Measurements from ENCODE around the gene NR1D2. TPM values are rescaled to one million over a fixed set of nuclear protein-coding genes. Genes with fewer than 3 reads are reported as not detected.
"Not testable (repeated sequence)": the region's sequence is repeated elsewhere in the genome, so short reads cannot be mapped to it uniquely, and the experiment has no call there.

The NR1D2 gene
- total RNA-seq, 1 donor from 2014 or later, result 28.9 TPM

GRCh38 chr3:24005669-24006068, 60.6 kb downstream of the NR1D2 start:
- no peak for DNase-seq

- not testable (repeated sequence) for DNase-seq
These were observed 65.7 kb downstream of the NR1D2 start for GRCh38 chr3:24010834-24011233.

- DNase-seq, result no peak
These were observed 67.6 kb downstream of the NR1D2 start for GRCh38 chr3:24012589-24013269.

- DNase-seq, result peak; percentile 26
These were observed 72.2 kb downstream of the NR1D2 start for GRCh38 chr3:24017305-24017704.

GRCh38 chr3:24018784-24019570, 73.9 kb downstream of the NR1D2 start:
- DNase-seq, result no peak

- no peak for DNase-seq
These were observed 74.5 kb downstream of the NR1D2 start for GRCh38 chr3:24019585-24019984.

- no peak for DNase-seq
These were observed 75.1 kb downstream of the NR1D2 start for GRCh38 chr3:24020036-24020691.

- no peak for DNase-seq
These were observed 78.1 kb downstream of the NR1D2 start for GRCh38 chr3:24023197-24023596.

- DNase-seq, result no peak
These were observed 80.7 kb downstream of the NR1D2 start for GRCh38 chr3:24025805-24026204.

- not testable (repeated sequence) for DNase-seq
These were observed 81.6 kb downstream of the NR1D2 start for GRCh38 chr3:24026665-24027064.

GRCh38 chr3:24027946-24028345, 82.9 kb downstream of the NR1D2 start:
- no peak for DNase-seq

Other genes with a start within 250 kb of the NR1D2 start
- gene UBE2E1, start 139.3 kb upstream of the NR1D2 start, total RNA-seq, result 74.1 TPM
- gene NKIRAS1, start 28.3 kb upstream of the NR1D2 start, total RNA-seq, result 15.0 TPM
- gene RPL15, start 28.2 kb upstream of the NR1D2 start, total RNA-seq, result 2,171 TPM

All from skin of body (tissue), 2 donors.